Activated effector memory CD4-positive, alpha-beta T cell treated with Interleukin-2 at 50 U/mL for 16 hours (primary cell): Measurements from ENCODE around the gene DCXR.

Experiments used
- DNase-seq: peaks from one replicate; pipeline ENCODE4 v3.0.0-alpha.2; 2020

The DCXR gene

DNA sequence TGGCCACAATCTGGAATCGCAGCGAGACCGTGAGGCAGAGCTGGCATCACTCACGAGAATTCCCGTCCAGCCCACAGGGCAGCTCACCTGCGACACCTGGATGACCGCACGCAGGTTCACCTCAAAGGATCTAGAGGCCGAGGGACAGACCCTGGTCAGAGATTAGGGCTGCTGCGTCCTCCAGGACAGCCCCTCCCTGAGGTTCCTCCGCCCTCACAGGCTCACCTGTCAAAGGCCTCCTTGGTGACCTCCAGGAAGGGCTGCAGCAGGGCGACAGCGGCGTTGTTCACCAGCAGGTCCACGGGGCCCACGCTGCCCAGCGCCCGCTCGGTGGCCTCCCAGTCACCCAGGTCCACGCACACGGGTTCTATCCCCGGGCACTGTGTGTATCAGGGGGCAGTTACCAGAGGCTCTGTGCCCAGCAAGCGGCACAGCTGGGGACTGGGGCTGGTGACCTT, 834 bp downstream of the DCXR start:
- DNase-seq, result no peak

DNA sequence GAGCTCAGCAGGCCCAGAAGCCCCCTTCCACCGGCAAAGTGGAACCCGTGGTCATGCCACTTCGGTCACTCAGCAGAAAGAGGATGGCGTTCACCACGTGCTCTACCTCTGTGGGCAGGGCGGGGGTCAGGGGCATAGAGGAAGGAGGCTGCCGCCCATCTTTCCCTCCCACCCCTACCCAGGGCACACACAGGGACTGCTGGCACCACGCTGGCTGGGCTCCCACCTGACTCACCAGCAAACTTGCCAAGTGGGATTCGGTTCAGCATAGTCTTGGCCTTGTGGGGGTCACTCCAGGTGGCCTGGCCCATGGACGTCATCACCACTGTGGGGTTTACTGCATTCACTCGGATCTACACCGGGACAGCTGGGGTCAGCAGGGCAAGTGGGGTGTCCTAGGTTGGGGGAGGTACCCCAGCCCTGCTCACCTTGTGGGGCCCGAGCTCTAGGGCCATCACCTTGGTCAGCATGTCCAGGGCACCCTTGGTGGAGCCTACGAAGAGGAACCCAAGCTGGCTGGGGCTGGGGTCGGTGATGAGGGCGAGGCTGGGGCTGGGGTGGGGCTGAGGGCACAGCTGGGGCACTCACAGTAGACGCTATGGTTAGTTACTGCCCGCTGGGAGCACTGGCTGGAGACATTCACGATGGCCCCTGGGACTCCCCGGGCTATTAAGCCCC, 1.4 kb downstream of the DCXR start:
- no peak for DNase-seq

DNA sequence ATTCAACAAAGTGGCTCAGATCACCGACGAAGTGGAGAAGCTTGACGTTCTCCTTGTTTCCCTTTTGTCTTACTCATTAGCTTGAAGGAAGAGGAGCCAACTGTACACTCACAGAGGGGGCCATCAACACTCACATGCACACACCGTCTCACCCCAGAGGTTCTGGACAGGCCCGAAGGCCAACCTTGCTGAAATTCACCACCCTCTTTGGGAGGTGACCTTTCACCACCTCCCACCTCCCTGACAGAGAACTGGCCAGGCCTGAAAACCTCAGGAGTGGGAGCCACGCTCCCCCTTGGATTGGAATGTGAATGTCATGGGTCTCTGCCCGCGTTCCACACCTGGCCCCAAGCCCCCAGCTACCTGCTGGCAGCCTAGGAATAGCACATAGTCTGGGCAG, 2.0 kb downstream of the DCXR start:
- DNase-seq, result no peak

DNA sequence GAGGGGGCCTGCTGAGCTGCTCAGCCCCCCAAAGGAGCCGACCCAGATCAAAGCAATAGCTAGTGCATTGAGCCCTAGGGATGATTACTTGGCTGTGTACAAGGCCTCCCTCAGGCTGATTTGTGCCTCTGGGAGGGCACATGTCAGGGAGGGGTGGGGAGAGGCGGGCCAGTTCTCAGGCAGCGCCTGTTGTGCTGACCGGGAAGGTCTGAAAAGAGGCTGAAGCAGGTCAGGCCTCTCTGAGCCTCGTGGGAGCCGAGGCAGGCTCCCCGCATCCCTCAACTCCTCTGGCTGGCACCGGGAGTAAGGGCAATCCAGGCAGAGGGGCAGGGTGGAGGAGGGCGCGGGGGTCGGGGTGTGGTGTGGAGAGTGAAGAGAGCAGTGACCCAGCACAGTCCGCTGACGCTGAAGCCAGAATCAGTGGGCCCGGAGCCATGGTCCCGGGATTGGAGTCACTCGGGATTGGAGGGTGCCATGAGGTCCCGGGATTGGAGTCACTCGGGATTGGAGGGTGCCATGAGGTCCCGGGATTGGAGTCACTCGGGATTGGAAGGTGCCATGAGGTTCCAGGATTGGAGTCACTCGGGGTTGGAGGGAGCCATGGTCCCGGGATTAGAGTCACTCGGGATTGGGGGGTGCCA, 3.0 kb downstream of the DCXR start:
- DNase-seq, result no peak

DNA sequence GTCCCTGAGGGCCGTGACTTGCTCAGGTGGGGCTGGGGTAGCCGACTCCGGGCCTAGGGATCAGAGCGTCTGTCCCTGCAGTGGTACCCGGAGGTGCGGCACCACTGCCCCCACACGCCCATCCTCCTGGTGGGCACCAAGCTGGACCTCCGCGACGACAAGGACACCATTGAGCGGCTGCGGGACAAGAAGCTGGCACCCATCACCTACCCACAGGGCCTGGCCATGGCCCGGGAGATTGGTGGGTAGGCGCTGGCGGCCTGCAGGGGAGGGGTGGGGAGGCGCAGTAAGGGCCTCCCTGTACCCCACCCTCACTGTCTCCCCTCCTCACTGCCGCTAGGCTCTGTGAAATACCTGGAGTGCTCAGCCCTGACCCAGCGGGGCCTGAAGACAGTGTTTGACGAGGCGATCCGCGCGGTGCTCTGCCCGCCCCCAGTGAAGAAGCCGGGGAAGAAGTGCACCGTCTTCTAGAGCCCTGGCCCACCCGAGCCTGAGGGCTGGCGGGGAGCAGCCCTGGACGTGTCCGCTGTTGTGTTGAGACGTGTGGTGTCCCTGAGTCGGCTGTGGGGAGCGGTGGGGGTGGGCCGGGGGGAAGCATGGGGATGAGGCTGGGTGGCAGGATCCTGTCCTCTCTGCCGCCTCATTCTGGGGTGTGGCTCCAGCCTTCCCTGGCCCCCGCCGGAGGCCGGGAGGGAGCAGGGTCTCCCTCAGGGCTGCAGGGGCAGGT, 4.0 kb downstream of the DCXR start:
- no peak for DNase-seq

DNA sequence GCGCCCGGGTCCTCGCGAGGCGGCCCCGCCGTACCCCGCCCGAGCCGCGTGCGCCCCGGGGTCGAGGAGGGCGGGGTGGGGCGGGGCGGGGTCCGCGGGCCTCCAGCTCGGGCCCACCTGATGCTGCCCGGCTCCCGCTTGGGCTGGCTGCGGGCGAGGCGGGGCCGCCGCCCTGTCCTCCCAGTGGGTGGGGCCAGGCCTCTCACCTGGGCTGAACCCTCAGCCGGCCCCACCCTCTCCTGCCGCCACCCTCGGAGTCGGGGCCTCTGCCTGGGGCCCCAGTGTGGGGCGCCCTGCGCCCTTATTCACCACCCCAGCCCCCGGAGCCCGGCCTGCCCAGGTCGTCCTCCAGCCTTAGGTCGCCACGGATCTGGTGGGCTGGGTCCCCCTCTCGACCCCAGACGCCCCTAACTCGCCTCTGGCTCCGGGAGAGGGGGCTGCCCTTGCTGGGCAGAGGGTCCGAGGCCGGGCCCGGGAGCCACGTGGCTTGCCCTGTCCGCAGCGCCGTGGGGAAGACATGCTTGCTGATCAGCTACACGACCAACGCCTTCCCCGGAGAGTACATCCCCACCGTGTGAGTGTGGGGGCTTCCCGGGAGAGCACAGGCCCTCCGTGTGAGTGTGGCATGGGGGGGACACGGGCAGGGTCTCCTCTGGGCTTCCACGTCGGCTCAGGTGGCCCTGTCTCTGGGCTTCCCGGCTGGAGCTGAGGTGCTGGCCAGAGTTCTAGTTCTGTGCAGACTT, 5.4 kb downstream of the DCXR start:
- no peak for DNase-seq

DNA sequence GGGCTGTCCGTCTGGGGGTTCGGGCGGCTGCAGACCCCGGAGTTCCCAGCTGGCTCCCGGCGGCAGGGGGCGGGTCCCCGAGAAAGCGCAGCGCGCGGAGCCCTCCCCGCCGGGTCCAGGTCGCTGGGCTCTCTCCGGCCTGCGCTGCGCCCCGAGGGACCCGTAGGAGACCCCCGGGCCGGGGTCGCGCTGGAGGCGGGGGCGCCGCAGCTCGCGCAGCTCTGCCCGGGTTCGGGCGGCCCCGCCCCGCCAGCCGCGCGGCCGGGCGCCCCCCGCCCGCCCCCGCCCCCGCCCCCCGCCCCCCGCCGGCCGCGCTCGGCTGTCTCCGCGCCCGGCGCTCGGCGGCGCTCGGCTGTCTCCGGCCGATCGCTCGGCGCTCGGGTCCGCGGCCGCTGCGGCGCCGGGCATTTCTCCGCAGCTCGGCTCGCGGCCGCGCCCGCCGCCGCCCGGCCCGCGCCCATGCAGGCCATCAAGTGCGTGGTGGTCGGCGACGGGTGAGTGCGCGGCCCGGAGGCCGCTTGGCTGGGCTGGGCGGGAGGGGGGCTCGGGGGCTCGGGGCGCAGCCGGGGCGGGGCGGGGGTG, 6.1 kb downstream of the DCXR start, which contains the start of gene RAC3:
Gene RAC3 (plus strand): TSS at position 376 of the 582 bp plus-strand sequence. CDS start 84 bp downstream, at position 460.
- DNase-seq, result no peak

DNA sequence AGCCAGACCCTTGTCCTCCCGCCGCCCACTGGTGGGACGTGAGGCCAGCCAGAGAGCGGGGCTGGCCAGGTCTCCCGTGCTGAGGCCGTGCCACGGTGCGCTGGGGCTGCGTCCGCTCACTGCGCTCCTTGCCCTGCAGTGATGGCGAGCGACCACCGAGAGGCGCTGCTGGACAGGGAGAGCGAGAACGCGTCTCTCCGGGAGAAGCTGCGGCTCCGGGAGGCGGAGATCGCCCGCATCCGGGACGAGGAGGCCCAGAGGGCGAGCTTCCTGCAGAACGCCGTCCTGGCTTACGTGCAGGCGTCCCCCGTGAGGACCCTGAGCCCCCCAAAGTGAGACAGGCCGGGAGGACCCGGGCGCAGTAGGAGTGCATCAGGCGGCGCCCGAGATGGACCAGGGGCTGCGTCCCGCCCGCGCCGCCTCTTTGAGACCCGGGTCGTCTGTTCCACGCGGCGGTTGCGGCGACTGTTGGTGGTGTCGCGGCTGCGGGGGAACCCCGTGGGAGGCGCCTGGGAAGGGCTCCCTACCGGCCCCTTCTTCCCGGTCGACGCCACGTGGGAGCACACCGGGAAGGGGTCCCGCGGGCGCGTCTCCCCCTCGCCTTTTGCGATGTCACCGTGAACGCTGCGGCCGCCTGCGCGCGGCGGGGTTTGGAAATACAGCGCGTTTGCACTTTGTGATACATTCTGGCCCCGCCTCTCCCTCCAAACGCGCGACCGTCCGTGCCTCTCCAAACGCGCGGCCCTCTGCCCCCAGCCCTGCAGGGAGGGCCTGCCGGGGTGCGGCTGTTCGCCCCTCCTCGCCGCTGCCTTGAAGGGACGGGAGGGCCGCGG, 6.8 kb downstream of the DCXR start:
- DNase-seq, result peak; percentile 75

DNA sequence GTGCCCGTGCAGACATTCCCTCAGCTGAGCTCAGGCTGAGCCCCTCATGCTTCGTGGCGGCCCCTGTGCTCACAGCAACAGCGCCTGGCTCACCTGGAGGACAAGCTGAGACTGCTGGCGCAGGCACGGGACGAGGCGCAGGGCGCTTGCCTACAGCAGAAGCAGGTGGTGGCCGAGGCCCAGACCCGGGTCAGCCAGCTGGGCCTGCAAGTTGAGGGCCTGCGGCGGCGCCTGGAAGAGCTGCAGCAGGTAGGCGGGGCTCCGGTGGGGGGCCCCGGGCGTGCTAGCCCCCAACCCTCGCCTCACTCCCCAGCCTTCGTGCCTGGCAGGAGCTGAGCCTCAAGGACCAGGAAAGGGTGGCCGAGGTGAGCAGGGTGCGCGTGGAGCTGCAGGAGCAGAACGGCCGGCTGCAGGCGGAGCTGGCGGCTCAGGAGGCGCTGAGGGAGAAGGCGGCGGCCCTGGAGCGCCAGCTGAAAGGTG, 7.5 kb downstream of the DCXR start:
- DNase-seq, result no peak

DNA sequence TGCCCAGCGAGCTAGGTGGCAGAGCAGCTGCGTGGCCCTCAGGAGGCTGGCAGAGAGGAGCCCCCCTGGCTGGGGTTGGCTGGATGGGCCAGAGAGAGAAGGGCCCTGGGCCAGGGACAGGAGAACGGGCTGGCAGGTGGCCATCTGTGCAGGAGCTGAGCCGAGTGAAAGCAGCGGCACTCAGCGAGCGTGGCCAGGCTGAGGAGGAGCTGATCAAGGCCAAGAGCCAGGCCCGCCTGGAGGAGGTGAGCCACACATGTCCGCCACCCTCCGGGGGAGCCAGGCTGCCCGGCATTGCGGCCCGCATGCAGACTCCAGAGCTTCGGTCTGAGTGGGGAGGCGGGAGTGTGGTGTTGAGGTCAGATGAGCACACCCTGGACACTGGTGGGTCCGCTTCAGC, 8.1 kb downstream of the DCXR start:
- no peak for DNase-seq

DNA sequence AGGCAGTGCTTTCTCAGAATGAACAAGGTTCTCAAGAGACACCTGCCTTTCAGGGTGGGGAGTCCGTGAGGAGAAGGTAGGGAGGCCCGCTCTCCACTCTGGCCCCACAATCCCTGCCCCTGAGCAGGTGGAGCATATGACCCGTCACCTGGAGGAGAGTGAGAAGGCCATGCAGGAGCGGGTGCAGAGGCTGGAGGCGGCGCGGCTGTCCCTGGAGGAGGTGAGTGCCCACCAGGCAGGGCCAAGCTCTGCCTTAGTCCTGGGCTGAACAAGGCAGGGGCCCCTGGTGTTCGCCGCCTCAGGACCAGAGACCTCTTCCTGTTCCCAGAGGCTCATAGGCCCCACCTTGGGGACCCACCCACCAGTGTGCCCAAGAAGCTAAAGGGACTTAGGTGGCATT, 8.5 kb downstream of the DCXR start:
- no peak for DNase-seq

DNA sequence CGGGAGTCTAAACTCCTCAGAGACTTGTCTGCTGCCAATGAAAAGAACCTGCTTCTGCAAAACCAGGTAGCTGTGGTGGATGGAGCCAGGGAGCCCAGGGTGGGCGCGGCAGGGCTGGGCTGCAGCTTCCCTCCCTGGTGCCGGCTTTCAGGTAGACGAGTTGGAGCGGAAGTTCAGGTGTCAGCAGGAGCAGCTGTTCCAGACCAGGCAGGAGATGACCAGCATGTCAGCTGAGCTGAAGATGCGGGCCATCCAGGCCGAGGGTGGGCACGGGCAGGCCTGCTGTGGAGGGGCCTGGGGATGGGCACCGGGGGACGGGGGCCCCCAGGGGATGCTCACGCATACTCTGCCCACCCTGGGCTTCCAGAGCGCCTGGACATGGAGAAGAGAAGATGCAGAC, 9.3 kb downstream of the DCXR start:
- DNase-seq, result no peak

DNA sequence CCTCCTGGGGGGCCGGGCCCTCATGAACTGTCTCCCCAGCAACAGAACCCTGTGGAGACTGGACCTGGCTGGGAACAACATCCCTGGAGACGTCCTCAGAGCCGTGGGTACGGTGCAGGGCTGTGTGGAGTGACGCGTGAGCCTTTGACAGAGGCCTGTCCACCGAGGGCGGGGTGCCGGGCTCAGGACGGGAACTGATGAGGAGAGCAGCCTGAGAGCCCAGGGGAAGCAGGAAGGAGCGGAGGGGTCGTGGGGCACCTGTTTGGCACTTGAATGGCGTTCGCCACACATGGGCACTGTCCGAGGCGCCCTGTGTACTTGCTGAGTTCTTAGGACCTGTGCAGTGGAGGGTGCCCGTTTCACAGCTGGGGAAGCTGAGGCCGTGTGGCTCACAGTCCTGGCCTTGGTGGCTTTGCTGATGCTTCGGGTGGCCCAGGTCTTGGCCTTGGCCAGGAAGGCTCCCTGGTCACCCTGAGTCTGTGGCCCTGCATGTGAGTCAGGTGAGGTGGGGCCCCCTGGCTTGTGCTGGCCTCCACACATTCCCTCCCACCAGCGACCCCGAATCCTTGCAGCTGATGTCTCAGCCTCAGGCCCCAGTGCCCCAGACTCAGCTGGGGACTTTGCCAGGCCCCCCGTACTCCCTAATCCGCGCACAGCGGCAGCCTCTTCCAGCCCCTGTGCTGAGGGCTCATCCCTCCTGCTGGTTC, 11.9 kb downstream of the DCXR start:
- no peak for DNase-seq

DNA sequence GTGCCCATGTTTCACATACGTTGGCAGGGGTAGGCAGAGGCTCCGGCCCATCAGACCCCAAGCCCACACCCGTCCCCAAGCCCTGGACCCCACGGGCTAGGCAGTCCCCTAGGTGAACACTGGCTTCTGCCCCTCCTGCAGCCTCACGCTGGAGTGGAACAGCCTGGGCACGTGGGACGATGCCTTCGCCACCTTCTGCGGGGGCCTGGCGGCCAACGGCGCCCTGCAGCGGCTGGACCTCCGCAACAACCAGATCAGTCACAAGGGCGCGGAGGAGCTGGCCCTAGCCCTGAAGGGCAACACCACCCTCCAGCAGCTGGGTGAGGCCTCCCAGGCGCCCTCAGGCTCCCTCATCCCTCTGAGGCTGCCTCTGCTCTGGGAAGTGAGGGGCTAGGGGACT, 12.6 kb downstream of the DCXR start:
- DNase-seq, result no peak

DNA sequence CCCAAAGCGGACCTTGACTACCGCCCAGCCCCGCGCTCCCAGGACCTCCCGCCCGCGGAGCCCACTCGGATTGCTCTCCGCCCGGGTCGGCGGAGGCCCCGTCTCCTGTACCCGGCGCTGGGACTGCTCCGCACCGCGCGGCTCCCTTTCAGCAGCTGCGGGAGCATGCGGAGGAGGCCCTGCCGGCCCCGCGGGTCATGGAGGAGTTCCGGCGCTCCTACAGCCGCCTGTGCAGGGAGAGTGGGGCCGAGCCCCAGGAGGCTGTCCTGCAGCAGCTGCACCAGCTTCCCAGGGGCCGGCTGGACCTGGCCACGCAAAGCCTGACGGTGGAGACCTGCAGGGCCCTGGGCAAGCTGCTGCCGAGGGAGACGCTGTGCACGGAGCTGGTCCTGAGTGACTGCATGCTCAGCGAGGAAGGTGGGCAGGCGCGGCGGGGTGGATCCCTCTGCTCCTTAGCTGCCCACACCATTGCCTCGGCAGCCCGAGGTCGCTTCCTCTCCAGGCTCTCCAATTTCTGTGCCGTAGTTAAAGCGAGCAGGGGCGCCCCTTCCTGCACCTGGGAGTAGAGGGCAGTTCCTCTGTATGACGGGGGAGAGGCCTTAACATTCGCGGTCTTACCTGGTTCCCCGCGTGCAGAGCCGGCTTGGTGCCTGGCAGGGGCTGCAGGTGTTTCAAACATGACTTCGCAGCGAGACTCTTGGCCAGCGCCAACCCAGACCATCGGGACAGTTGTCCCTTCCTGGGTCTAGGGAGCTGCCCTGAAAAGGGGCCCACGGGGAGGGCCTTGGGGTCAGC, 13.9 kb downstream of the DCXR start:
- no peak for DNase-seq

DNA sequence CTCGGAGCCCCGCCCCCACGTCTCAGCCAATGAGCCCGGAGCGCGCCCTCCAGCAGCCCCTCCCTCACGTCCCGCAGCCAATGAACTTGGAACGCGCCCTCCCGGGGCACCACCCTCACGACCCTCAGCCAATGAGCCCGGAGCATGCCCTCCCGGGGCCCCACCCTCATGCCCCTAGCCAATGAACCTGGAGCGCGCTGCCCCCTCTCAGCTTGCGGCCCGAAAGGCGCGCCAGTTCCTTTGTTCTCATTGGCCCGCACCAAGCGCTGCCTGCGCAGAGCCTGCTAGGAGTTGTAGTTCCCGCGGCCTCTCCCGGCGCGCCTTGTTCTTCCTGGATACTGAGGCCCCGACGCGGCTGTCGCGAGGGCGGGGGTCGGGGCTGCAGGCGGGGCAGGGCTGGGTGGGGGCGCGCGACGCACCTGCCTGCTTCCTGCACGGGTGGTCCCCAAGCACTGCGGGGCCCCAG, 14.5 kb downstream of the DCXR start, which contains the start of gene LRRC45:
Gene LRRC45 (plus strand): TSS at position 325 of the 466 bp plus-strand sequence. CDS start 339 bp downstream, outside the sequence.
- DNase-seq, result peak; percentile 100

DNA sequence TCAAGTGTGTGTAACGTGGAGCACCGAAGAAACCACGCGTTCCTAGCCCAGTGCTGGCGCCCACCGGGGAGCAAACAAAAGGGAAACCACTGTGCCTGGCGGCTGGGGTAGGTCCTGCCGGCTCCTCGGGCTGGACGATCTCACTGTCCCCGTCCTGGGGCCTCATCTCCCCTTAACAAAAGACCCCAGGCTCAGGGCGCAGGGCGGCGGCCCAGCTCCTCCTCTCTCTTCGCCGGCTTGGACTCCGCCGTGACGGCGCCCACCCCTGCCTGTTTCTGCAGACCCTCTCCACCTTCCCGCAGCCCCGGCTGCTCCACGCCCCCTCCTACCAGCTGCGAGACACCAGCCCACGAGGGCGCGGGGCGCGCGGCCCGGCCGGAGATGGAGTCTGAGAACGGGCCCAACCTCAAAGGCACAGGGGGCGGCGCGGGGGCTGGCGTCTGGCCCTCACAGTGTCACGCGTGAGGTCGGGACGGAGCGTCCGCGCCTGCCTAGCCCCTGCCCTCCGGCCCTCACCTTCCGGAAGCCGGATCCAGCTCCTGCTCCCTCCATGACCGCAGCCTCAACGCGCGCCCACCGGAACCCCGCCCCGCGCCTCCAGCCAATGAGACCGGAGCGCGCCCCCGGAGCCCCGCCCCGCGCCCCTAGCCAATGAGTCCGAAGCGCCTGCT, 15.1 kb downstream of the DCXR start, which contains the start of gene CENPX:
Gene CENPX (minus strand): TSS at position 569 of the 671 bp plus-strand sequence. CDS start 17 bp downstream, at position 552.
- no peak for DNase-seq

DNA sequence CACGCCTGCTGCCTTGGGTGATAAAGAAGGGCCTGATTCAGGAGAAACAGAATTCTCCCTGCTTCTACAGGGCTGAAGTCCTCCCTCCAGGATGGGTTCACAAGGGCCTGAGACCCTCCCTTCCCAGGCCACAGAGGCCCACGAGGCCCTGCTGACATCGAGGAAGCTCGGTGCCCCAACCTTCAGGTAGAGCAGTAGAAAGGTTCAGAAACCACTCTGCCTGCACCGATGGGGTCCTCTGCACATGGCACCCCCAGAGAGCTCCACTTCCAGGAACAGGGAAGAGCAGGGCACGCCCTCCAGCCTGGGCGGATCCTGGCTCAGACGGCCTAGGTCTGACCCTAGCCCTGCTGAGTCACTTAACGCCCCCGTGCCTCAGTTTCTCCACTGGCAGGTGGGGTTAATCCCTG, 15.6 kb downstream of the DCXR start:
- no peak for DNase-seq
